ENCODE measurements around the gene NR0B1. TPM values are rescaled to one million over a fixed set of nuclear protein-coding genes. Genes with fewer than 3 reads are reported as not detected.

NR0B1 gene
- polyA plus RNA-seq, 3 donors from 2014 or later: not detected

GRCh38 chrX:30301963-30302362 lies 7.2 kb downstream of the NR0B1 start:
- Mint-ChIP-seq H3K9me3 (peaks cover 0 to 2% (median 0%) of the 10 kb centered on the region in 6 donors), H3K27ac (no peak overlapping the region), H3K36me3 (no peaks in the 10 kb centered on the region), H3K27me3 (ENCODE audit: low read depth in 3 of 3) (peaks cover 0 to 3% (median 2%) of the 10 kb centered on the region in 3 donors), H3K4me3 (no peak overlapping the region), H3K4me1 (no peaks in the 10 kb centered on the region)
- DNase-seq: no peak

GRCh38 chrX:30301208-30301607 lies 8.0 kb downstream of the NR0B1 start:
- H3K27ac Mint-ChIP-seq: no peak overlapping the region
- peaks cover 0 to 2% (median 0%) of the 10 kb centered on the region in 6 donors for H3K9me3 Mint-ChIP-seq
- peaks cover 0 to 3% (median 2%) of the 10 kb centered on the region in 3 donors for H3K27me3 Mint-ChIP-seq (ENCODE audit: low read depth in 3 of 3)
- no peaks in the 10 kb centered on the region for H3K4me1 Mint-ChIP-seq
- no peaks in the 10 kb centered on the region for H3K36me3 Mint-ChIP-seq
- no peak for DNase-seq
- no peak overlapping the region for H3K4me3 Mint-ChIP-seq

GRCh38 chrX:30296408-30297254 lies 12.6 kb downstream of the NR0B1 start:
- H3K9me3 Mint-ChIP-seq: peaks cover 0 to 3% (median 0%) of the 10 kb centered on the region in 6 donors
- no peak for DNase-seq
- no peak overlapping the region for H3K27ac Mint-ChIP-seq
- no peaks in the 10 kb centered on the region for H3K4me1 Mint-ChIP-seq
- no peak overlapping the region for H3K4me3 Mint-ChIP-seq
- H3K27me3 Mint-ChIP-seq (ENCODE audit: low read depth in 3 of 3): peaks cover 0 to 2% (median 0%) of the 10 kb centered on the region in 3 donors
- H3K36me3 Mint-ChIP-seq: no peaks in the 10 kb centered on the region

GRCh38 chrX:30283456-30284200 lies 25.6 kb downstream of the NR0B1 start:
- Mint-ChIP-seq H3K4me3 (no peak overlapping the region), H3K27me3 (ENCODE audit: low read depth in 3 of 3) (peaks cover 0 to 6% (median 0%) of the 10 kb centered on the region in 3 donors), H3K27ac (no peak overlapping the region), H3K36me3 (no peaks in the 10 kb centered on the region), H3K4me1 (no peaks in the 10 kb centered on the region), H3K9me3 (peaks cover 0 to 4% (median 0%) of the 10 kb centered on the region in 6 donors)
- no peak for DNase-seq

GRCh38 chrX:30282527-30282926 lies 26.7 kb downstream of the NR0B1 start:
- DNase-seq: no peak
- Mint-ChIP-seq H3K36me3 (no peaks in the 10 kb centered on the region), H3K4me3 (no peak overlapping the region), H3K27me3 (ENCODE audit: low read depth in 3 of 3) (peaks cover 0 to 6% (median 0%) of the 10 kb centered on the region in 3 donors), H3K4me1 (no peaks in the 10 kb centered on the region), H3K9me3 (peaks cover 0 to 4% (median 0%) of the 10 kb centered on the region in 6 donors), H3K27ac (no peak overlapping the region)

- H3K4me3 Mint-ChIP-seq: no peak overlapping the region
- no peak overlapping the region for H3K27ac Mint-ChIP-seq
- no peak for DNase-seq
- no peaks in the 10 kb centered on the region for H3K27me3 Mint-ChIP-seq (ENCODE audit: low read depth in 3 of 3)
- H3K4me1 Mint-ChIP-seq: no peaks in the 10 kb centered on the region
- peaks cover 0 to 4% (median 0%) of the 10 kb centered on the region in 6 donors for H3K9me3 Mint-ChIP-seq
- no peaks in the 10 kb centered on the region for H3K36me3 Mint-ChIP-seq
Observed at GRCh38 chrX:30280428-30280827, 28.8 kb downstream of the NR0B1 start.

DNA sequence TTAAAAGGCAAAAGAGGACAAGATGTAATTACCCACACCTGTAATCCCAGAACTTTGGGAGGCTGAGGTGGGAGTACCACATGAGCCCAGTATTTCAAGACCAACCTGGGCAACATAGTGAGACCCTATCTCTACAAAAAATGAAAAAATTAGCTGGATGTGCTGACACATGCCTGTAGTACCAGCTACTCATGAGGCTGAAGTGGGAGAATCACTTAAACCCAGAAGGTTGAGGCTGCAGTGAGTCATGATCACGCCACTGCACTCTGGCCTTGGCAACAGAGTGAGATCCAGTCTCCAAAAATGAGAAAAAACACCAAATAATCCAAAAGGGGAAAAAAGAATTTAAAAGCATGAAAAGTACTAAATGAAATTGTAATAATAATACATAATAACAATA lies 30.8 kb downstream of the NR0B1 start:
- H3K4me1 Mint-ChIP-seq: no peaks in the 10 kb centered on the region
- peaks cover 0 to 4% (median 0%) of the 10 kb centered on the region in 6 donors for H3K9me3 Mint-ChIP-seq

GRCh38 chrX:30275498-30275897 lies 33.7 kb downstream of the NR0B1 start:
- H3K4me3 Mint-ChIP-seq: no peak overlapping the region
- H3K36me3 Mint-ChIP-seq: no peaks in the 10 kb centered on the region
- H3K9me3 Mint-ChIP-seq: no peaks in the 10 kb centered on the region
- no peak overlapping the region for H3K27ac Mint-ChIP-seq
- H3K27me3 Mint-ChIP-seq (ENCODE audit: low read depth in 3 of 3): peaks cover 0 to under 1% (median 0%) of the 10 kb centered on the region in 3 donors
- H3K4me1 Mint-ChIP-seq: no peaks in the 10 kb centered on the region
- DNase-seq: no peak

More for the DNA sequence above, 30.8 kb downstream of the NR0B1 start:
- H3K36me3 Mint-ChIP-seq: no peaks in the 10 kb centered on the region
- no peak overlapping the region for H3K4me3 Mint-ChIP-seq
- H3K27ac Mint-ChIP-seq: no peak overlapping the region
- no peaks in the 10 kb centered on the region for H3K27me3 Mint-ChIP-seq (ENCODE audit: low read depth in 3 of 3)
- no peak for DNase-seq

- no peaks in the 10 kb centered on the region for H3K36me3 Mint-ChIP-seq
- H3K4me1 Mint-ChIP-seq: no peaks in the 10 kb centered on the region
- no peak for DNase-seq
- peaks cover 0 to 4% (median 0%) of the 10 kb centered on the region in 3 donors for H3K27me3 Mint-ChIP-seq (ENCODE audit: low read depth in 3 of 3)
- no peaks in the 10 kb centered on the region for H3K9me3 Mint-ChIP-seq
- no peak overlapping the region for H3K27ac Mint-ChIP-seq
- H3K4me3 Mint-ChIP-seq: no peak overlapping the region
Observed at GRCh38 chrX:30270639-30271038, 38.6 kb downstream of the NR0B1 start.

GRCh38 chrX:30262763-30263162 lies 46.4 kb downstream of the NR0B1 start:
- Mint-ChIP-seq H3K9me3 (no peaks in the 10 kb centered on the region), H3K4me1 (no peaks in the 10 kb centered on the region), H3K36me3 (no peaks in the 10 kb centered on the region), H3K4me3 (no peak overlapping the region), H3K27me3 (ENCODE audit: low read depth in 3 of 3) (peaks cover 0 to 2% (median 0%) of the 10 kb centered on the region in 3 donors), H3K27ac (no peak overlapping the region)
- DNase-seq: no peak

- Mint-ChIP-seq H3K4me1 (no peaks in the 10 kb centered on the region), H3K27ac (no peak overlapping the region), H3K9me3 (peaks cover 0 to 3% (median 0%) of the 10 kb centered on the region in 6 donors), H3K27me3 (ENCODE audit: low read depth in 3 of 3) (peaks cover 0 to 2% (median 1%) of the 10 kb centered on the region in 3 donors), H3K36me3 (no peaks in the 10 kb centered on the region), H3K4me3 (no peak overlapping the region)
- no peak for DNase-seq
Observed at GRCh38 chrX:30261012-30261411, 48.2 kb downstream of the NR0B1 start.

GRCh38 chrX:30259927-30260326 lies 49.3 kb downstream of the NR0B1 start:
- no peak overlapping the region for H3K4me3 Mint-ChIP-seq
- no peaks in the 10 kb centered on the region for H3K36me3 Mint-ChIP-seq
- H3K9me3 Mint-ChIP-seq: peaks cover 2 to 5% (median 4%) of the 10 kb centered on the region in 6 donors
- H3K27me3 Mint-ChIP-seq (ENCODE audit: low read depth in 3 of 3): peaks cover 0 to 1% (median 0%) of the 10 kb centered on the region in 3 donors
- no peak for DNase-seq
- H3K27ac Mint-ChIP-seq: no peak overlapping the region
- H3K4me1 Mint-ChIP-seq: no peaks in the 10 kb centered on the region

Measured in immature natural killer cell (primary cell).